Activated naive CD4-positive, alpha-beta T cell treated with anti-CD3 and anti-CD28 coated beads, Interleukin-2, amount 10 ng/mL, durations not matched to agents 7 days and 5 days (primary cell): Measurements from ENCODE around the gene ERVK3-1.
"Not testable (repeated sequence)": the region's sequence is repeated elsewhere in the genome, so short reads cannot be mapped to it uniquely, and the experiment has no call there.

Source experiments
- CTCF ChIA-PET: fragments of 350-600 bp; sonication (Branson Sonifier 250); formaldehyde crosslinking; loops from one replicate; lab custom pipeline; 2021; ENCODE audit warnings: antibody characterized with exemption; lab: Charles Lee
- DNase-seq: peaks from one replicate; pipeline ENCODE4 v3.0.0-alpha.2; 2020
- H3K27ac Mint-ChIP-seq: one replicate; pipeline ENCODE4 v1.8.0; 2021; ENCODE audit warnings: mild to moderate bottlenecking, moderate library complexity, mixed read lengths
- H3K27me3 Mint-ChIP-seq: one replicate; pipeline ENCODE4 v1.8.0; 2021; ENCODE audit warnings: mild to moderate bottlenecking, mixed read lengths
- H3K36me3 Mint-ChIP-seq: one replicate; pipeline ENCODE4 v1.8.0; 2021; ENCODE audit warnings: mixed read lengths
- H3K4me1 Mint-ChIP-seq: one replicate; pipeline ENCODE4 v1.8.0; 2021; ENCODE audit warnings: mixed read lengths
- H3K4me3 Mint-ChIP-seq: one replicate; pipeline ENCODE4 v1.8.0; 2021; ENCODE audit warnings: mild to moderate bottlenecking, moderate library complexity, mixed read lengths
- H3K9me3 Mint-ChIP-seq: one replicate; pipeline ENCODE4 v1.8.0; 2021; ENCODE audit warnings: mixed read lengths

Gene ERVK3-1

DNA sequence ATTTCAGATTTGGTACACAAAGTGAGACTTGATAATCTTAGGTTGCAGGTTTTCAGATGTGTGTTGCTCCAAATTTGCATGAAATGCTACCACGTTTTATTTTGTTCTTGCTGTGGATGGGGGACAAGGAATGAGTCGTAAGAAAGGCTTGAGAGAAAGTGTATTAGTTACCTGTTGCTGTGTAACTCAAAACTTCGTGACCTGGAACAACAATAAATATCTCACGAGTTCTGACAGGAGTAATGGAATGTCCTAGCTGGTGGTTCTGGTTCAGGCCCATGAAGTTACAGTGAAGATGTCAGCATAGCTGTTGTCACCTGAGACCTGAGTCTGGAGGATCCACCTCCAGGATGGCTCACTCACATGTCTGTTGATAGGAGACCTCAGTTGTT is 25.3 kb upstream of the ERVK3-1 start:
- CTCF ChIA-PET, result no interaction called here
- H3K36me3 Mint-ChIP-seq, result peaks cover 63% of the 10 kb centered on the region
- no peaks in the 10 kb centered on the region for H3K27me3 Mint-ChIP-seq
- peaks cover 36% of the 10 kb centered on the region for H3K9me3 Mint-ChIP-seq
- peak overlapping the region; percentile 97 for H3K27ac Mint-ChIP-seq
- H3K4me1 Mint-ChIP-seq, result peaks cover 40% of the 10 kb centered on the region
- DNase-seq, result no peak
- H3K4me3 Mint-ChIP-seq, result peak overlapping the region; percentile 86

DNA sequence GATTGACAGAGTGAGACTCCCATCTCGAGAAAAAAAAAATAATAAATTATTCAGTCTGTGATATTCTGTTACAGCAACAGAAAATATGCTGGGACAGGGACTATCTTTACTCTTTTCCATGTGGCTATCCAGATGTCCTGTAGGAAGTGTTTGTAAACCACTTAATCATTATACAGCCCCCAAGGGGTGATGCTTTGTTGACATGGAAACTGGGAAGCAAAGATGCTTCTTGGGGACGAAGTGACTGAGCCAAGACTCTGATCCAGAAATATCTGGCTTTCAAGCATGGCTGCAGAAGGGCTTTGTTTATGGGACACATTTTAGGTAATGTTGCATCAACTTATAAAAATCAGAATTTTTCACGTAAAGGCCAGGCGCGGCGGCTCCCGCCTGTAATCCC is 21.0 kb upstream of the ERVK3-1 start:
- no peak for DNase-seq

DNA sequence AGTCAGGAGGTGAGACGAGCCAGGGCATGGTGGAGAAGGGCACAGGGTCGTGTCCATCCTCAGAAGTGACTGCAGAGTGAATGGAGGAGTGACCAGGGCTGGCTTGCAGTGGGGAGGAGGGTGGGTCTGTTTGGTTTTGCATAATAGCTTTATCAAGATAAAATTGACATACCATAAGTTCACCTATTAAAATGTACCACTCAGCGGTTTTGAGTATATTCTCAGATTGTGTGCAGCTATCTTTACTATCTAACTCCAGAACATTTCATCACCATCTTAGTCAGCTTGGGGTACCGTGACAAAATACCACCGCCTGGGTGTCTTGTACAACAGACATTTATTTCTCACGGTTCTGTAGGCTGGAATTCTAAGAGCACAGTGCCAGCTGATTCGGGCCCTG is 13.2 kb upstream of the ERVK3-1 start:
- peaks cover 84% of the 10 kb centered on the region for H3K36me3 Mint-ChIP-seq
- DNase-seq, result no peak
- no peaks in the 10 kb centered on the region for H3K4me1 Mint-ChIP-seq
- H3K9me3 Mint-ChIP-seq, result peaks cover 64% of the 10 kb centered on the region
- H3K27me3 Mint-ChIP-seq, result no peaks in the 10 kb centered on the region
- no peak overlapping the region for H3K4me3 Mint-ChIP-seq
- no peak overlapping the region for H3K27ac Mint-ChIP-seq
- CTCF ChIA-PET, result no interaction called here

More for the DNA sequence above, 21.0 kb upstream of the ERVK3-1 start:
- CTCF ChIA-PET, result no interaction called here
- Mint-ChIP-seq H3K4me3 (no peak overlapping the region), H3K4me1 (peaks cover 21% of the 10 kb centered on the region), H3K9me3 (peaks cover 30% of the 10 kb centered on the region), H3K27ac (no peak overlapping the region), H3K36me3 (peaks cover 70% of the 10 kb centered on the region), H3K27me3 (no peaks in the 10 kb centered on the region)

DNA sequence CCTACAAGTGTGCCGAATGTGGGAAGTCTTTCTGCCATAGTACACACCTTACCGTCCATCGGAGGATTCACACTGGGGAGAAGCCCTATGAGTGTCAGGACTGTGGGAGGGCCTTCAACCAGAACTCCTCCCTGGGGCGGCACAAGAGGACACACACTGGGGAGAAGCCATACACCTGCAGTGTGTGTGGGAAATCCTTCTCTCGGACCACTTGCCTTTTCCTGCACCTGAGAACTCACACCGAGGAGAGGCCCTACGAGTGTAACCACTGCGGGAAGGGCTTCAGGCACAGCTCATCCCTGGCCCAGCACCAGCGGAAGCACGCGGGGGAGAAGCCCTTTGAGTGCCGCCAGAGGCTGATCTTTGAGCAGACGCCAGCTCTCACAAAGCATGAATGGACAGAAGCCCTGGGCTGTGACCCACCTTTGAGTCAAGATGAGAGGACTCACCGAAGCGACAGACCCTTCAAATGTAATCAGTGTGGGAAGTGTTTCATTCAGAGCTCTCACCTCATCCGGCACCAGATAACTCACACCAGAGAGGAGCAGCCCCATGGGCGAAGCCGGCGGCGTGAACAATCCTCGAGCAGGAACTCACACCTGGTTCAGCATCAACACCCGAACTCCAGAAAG is 10.3 kb upstream of the ERVK3-1 start:
- Mint-ChIP-seq H3K4me3 (no peak overlapping the region), H3K9me3 (peaks cover 61% of the 10 kb centered on the region), H3K4me1 (no peaks in the 10 kb centered on the region), H3K36me3 (peaks cover 77% of the 10 kb centered on the region), H3K27me3 (no peaks in the 10 kb centered on the region), H3K27ac (no peak overlapping the region)
- CTCF ChIA-PET, result no interaction called here
- DNase-seq, result no peak

DNA sequence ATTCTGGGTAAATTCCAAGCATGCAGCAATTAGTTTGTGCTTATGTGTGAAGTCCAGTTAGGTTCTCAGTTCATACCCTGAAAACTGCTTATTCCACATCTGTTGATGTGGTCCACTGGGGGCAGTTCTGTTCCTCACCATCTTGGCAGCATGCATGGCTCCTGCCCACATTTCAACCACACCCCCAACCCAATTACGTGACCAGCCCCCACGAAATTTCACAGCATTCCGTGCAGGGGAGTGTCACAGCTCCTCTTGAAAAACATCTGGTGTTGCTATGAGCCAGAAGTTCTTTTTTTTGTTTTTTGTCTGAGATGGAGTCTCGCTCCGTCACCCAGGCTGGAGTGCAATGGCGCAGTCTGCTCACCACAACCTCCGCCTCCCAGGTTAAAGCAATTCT is 9.1 kb upstream of the ERVK3-1 start:
- Mint-ChIP-seq H3K4me1 (no peaks in the 10 kb centered on the region), H3K4me3 (no peak overlapping the region), H3K27ac (no peak overlapping the region), H3K9me3 (peaks cover 68% of the 10 kb centered on the region), H3K36me3 (peaks cover 84% of the 10 kb centered on the region), H3K27me3 (no peaks in the 10 kb centered on the region)
- CTCF ChIA-PET, result no interaction called here
- no peak for DNase-seq

DNA sequence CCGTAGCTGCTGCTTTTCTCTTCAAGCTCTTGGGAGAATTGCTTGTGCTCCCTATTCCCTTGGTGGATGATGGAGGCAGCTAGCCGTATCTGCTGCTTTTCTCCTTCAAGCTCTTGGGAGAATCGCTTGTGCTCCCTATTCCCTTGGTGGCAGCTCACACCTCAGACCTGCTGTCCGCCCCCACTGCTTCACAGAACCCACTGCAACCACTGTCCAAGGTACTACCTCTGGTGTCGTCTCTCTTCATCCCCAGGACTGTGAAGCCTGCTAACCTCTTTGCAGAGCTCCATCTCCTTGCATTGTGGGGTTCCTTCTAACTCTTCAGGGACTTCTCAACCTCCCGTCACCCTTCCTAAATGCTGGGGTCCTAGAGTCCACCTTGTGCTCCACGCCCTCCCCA is 4.6 kb upstream of the ERVK3-1 start:
- Mint-ChIP-seq H3K9me3 (peaks cover 39% of the 10 kb centered on the region), H3K27ac (no peak overlapping the region), H3K27me3 (no peaks in the 10 kb centered on the region), H3K36me3 (peaks cover 65% of the 10 kb centered on the region), H3K4me3 (no peak overlapping the region), H3K4me1 (peaks cover 14% of the 10 kb centered on the region)
- DNase-seq, result no peak
- CTCF ChIA-PET, result no interaction called here

DNA sequence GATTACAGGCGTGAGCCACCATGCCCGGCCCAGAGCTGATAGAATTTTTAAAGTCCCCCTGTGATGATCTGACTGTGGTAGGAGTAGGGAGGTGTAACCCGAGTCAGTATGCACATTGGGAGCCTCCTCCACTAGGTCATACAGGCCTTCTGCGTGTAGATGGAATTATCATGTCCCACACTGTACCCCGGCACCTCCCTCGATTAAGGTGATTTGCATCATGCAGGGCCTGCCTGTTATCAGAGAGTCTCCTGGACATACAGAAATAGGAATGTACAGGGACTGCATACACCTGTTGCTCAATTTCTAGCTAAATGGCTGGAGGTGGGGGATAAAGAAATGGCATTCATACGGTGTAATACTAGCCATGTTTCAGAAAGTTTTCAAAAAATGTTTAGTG is 922 bp upstream of the ERVK3-1 start:
- no peaks in the 10 kb centered on the region for H3K27me3 Mint-ChIP-seq
- CTCF ChIA-PET, result no interaction called here
- DNase-seq, result no peak
- H3K4me1 Mint-ChIP-seq, result peaks cover 44% of the 10 kb centered on the region
- peaks cover 25% of the 10 kb centered on the region for H3K9me3 Mint-ChIP-seq
- H3K27ac Mint-ChIP-seq, result peak overlapping the region; percentile 98
- H3K36me3 Mint-ChIP-seq, result peaks cover 73% of the 10 kb centered on the region
- peak overlapping the region; percentile 93 for H3K4me3 Mint-ChIP-seq

DNA sequence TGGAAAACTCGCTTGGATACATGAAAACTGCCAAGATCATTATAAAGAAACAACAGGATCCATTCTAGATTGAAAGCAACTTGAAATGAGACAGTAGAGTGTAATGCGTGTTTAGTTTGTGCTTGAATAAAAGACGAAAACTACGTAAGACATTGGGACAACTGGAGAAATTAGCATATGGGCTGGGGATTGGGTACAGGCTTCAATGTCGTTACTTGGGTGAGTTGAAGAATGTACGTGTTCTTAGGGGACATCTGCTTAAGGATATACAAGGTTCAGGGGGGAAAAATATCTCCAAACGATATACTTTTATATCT is 471 bp upstream of the ERVK3-1 start:
- Mint-ChIP-seq H3K4me1 (peaks cover 44% of the 10 kb centered on the region), H3K9me3 (peaks cover 23% of the 10 kb centered on the region), H3K27me3 (no peaks in the 10 kb centered on the region), H3K4me3 (peak overlapping the region; percentile 93), H3K36me3 (peaks cover 76% of the 10 kb centered on the region), H3K27ac (peak overlapping the region; percentile 98)
- DNase-seq, result no peak
- CTCF ChIA-PET, result no interaction called here

DNA sequence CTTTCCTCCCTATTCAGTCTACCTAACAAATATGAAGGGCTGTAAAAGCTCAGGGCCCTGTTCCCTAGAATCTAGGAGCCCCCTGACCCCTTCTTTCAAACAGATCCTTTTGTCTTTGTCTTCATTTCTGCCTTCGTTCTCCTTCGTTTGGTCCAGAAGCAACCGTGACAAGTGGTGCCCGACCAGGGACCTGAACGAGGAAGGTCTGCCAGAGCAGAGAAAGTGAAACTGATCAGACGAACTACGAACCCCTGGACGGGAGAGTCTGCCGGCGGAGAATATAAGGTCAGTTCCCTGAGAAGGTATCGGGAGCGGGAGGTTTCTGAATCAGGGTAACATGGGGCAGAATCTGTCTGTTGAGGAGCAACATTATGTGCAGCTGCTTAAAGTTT is 751 bp downstream of the ERVK3-1 start:
- H3K36me3 Mint-ChIP-seq, result peaks cover 77% of the 10 kb centered on the region
- peak overlapping the region; percentile 93 for H3K4me3 Mint-ChIP-seq
- no peaks in the 10 kb centered on the region for H3K27me3 Mint-ChIP-seq
- DNase-seq, result no peak
- peak overlapping the region; percentile 98 for H3K27ac Mint-ChIP-seq
- H3K9me3 Mint-ChIP-seq, result peaks cover 18% of the 10 kb centered on the region
- CTCF ChIA-PET, result interaction anchor here (0.8 kb wide), 1 partner anchor 9 kb away, joined by 3 read pairs; no protein-coding TSS in a partner anchor
- H3K4me1 Mint-ChIP-seq, result peaks cover 44% of the 10 kb centered on the region

DNA sequence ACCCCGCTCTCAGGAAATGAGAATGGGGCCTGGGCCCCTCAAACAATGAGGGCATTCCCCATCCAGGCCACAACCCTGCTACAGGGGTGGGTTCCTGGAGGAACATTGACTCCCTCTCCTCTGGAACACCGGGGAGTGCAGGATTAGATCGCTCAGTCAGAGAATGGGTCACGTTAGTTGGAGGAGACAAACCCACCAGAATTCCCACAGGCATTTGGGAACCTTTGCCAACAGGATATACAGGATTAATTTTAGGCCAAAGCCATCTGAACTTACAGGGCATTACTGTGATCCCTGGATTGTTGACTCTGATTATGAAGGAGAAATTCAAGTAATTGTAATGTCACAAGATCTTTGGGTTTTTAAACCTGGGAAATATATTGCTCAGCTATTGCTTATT is 2.6 kb downstream of the ERVK3-1 start:
- H3K27me3 Mint-ChIP-seq, result no peaks in the 10 kb centered on the region
- peaks cover 44% of the 10 kb centered on the region for H3K4me1 Mint-ChIP-seq
- no peak overlapping the region for H3K4me3 Mint-ChIP-seq
- H3K36me3 Mint-ChIP-seq, result peaks cover 79% of the 10 kb centered on the region
- CTCF ChIA-PET, result interaction anchor here (0.6 kb wide), 1 partner anchor 33 kb away, joined by 3 read pairs; no protein-coding TSS in a partner anchor
- no peak overlapping the region for H3K27ac Mint-ChIP-seq
- DNase-seq, result no peak
- H3K9me3 Mint-ChIP-seq, result peaks cover 20% of the 10 kb centered on the region

DNA sequence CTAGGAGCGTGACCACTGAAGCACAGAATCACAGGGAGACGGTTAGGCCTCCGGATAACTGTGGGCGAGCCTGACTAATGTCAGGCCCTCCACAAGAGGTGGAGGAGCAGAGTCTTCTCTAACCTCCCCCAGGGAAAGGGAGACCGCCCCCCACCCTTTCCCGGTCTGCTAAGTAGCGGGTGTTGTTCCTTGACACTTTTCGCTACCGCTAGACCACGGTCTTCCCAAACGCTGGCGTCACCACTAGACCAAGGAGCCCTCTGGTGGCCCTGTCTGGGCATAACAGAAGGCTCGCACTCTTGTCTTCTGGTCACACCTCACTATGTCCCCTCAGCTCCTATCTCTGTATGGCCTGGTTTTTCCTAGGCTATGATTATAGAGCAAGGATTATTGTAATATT is 5.5 kb downstream of the ERVK3-1 start:
- H3K4me3 Mint-ChIP-seq, H3K27ac Mint-ChIP-seq, CTCF ChIA-PET, DNase-seq, H3K27me3 Mint-ChIP-seq: not testable (repeated sequence)
- Mint-ChIP-seq H3K4me1 (peaks cover 29% of the 10 kb centered on the region), H3K36me3 (peaks cover 92% of the 10 kb centered on the region), H3K9me3 (peaks cover 19% of the 10 kb centered on the region)

DNA sequence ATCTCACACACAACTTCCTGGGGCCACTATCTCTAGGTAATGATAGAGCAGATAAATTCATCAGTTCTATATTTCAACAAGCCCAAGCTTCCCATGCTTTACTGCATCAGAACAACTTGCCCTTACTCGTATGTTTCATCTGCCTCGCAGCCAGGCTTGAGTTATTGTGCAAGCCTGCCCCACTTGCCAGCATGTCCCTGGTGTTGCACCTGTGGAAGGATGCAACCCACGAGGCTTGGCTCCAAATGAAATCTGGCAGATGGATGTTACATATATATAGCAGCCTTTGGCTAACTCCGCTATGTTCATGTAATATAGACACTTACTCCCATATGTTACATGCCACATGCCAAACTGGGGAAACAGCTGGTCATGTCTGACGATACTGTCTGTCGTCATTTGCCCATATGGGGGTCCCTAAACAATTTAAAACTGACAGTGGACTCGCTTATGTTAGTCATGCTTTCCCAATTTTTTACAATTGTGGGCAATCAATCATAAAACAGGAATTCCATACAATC is 6.2 kb downstream of the ERVK3-1 start:
- CTCF ChIA-PET, result no interaction called here
- Mint-ChIP-seq H3K27ac (no peak overlapping the region), H3K4me1 (peaks cover 22% of the 10 kb centered on the region), H3K27me3 (no peaks in the 10 kb centered on the region), H3K36me3 (peaks cover 93% of the 10 kb centered on the region), H3K4me3 (no peak overlapping the region), H3K9me3 (peaks cover 17% of the 10 kb centered on the region)
- DNase-seq, result no peak

DNA sequence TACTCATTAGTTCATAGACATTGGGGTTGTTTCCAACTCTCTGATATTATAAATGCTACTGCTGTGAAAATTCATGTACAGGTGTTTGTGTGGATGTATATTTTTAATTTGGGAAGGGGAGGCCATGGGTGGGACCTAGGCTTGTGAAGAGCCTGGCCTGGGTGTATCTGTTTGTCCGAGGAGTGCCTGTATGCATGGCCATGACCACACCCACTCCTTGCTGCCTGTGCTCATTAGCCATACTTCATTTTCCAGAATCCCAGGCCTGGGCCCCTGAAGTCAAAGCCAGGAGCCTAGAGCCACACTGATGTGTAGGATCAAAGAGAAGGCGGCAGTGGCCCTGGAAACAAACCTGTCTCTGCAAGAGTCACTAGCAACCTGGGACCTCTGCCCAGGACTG is 10.4 kb downstream of the ERVK3-1 start:
- no peak for DNase-seq
- peaks cover 59% of the 10 kb centered on the region for H3K36me3 Mint-ChIP-seq

DNA sequence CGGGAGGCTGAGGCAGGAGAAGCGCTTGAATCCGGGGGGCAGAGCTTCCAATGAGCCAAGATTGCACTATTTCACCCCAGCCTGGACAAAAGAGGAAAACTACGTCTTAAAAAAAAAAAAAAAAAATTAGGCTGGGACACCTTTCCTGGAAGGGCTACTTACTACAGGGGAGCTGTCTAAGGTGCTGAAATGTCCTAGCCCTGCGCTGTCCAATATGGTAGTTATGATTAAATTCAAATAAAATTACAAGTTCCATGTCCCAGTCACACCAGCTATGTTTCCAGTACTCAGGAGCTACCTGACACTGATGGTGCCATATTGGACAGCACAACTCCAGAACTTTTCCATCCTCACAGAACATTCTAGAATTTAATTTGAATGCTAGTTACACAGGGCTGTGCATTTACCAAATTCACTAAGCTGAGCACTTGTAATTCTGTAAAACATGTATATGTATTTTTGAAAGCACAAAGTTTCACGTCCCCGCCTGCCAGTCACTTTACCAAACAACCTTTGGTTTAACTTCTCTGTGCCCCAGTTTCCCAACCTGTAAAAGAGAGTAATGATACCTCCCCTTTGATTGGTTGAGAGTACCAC is 12.4 kb downstream of the ERVK3-1 start:
- H3K4me1 Mint-ChIP-seq, result no peaks in the 10 kb centered on the region
- no peaks in the 10 kb centered on the region for H3K27me3 Mint-ChIP-seq
- no peak overlapping the region for H3K4me3 Mint-ChIP-seq
- CTCF ChIA-PET, result interaction anchor here (0.7 kb wide), 1 partner anchor 86 kb away, joined by 5 read pairs; no protein-coding TSS in a partner anchor
- peak; percentile 48 for DNase-seq
- H3K36me3 Mint-ChIP-seq, result peaks cover 40% of the 10 kb centered on the region
- H3K9me3 Mint-ChIP-seq, result peaks cover 4% of the 10 kb centered on the region
- H3K27ac Mint-ChIP-seq, result no peak overlapping the region

More for the DNA sequence above, 10.4 kb downstream of the ERVK3-1 start:
- H3K27me3 Mint-ChIP-seq, result no peaks in the 10 kb centered on the region
- no peak overlapping the region for H3K4me3 Mint-ChIP-seq
- H3K27ac Mint-ChIP-seq, result no peak overlapping the region
- H3K9me3 Mint-ChIP-seq, result peaks cover 14% of the 10 kb centered on the region
- H3K4me1 Mint-ChIP-seq, result no peaks in the 10 kb centered on the region
- CTCF ChIA-PET, result no interaction called here

DNA sequence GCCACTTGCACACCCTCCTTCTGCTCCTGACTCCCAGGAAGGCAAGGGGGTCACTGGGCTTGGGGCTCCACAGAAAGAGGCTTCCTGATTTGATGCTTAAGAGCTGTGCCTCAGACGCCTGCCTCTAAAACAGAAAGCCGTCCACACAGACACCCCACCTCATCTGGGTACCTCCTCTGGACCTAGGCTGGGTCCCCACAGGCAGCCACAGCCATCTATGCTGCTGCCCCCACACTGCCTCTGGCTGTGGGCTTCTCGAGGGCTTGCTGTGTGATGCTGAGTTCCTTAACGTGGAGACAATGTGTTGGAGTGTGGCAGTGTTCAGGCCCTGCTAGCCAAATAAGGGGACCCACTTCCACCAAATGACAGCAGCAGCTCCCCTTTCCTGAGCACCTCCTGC is 13.1 kb downstream of the ERVK3-1 start:
- Mint-ChIP-seq H3K27ac (no peak overlapping the region), H3K9me3 (peaks cover 4% of the 10 kb centered on the region), H3K27me3 (no peaks in the 10 kb centered on the region), H3K36me3 (peaks cover 34% of the 10 kb centered on the region), H3K4me3 (no peak overlapping the region), H3K4me1 (no peaks in the 10 kb centered on the region)
- CTCF ChIA-PET, result no interaction called here
- DNase-seq, result no peak
